GM19239 (cell line): ENCODE measurements around the gene BNIP3.

Experiments used
- DNase-seq: peaks from one replicate; pipeline ENCODE4 v3.0.0; 2011; ENCODE audit warnings: low spot score; ENCODE audit not compliant: insufficient read length
- FAIRE-seq: peaks from 2 replicates; lab custom pipeline; 2011; peaks lifted over from hg19 to GRCh38; lab: Jason Lieb, UNC

BNIP3 gene

DNA sequence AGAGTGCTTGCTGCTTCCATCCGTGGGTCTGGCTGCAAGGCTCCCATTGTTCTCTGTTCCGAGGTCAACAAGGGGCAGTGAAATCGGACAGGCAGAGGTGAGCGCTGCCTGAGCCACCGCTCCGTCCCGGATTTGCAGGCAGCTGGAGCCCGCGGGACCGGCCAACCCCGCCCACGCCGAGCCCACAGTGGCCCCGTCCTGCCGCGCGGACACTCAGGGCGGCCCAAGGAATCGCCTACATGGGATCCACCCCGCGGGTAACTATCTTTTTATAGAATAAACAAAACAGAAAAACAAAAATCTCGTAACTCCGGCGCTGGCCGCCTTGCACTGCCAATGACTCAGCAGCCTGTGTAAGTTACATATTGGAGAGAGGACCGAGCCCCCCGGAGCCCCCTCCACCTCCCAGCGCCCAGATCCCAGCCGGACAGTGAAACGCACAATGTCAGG is 1.9 kb downstream of the BNIP3 start:
- FAIRE-seq, result no peak
- DNase-seq, result no peak

DNA sequence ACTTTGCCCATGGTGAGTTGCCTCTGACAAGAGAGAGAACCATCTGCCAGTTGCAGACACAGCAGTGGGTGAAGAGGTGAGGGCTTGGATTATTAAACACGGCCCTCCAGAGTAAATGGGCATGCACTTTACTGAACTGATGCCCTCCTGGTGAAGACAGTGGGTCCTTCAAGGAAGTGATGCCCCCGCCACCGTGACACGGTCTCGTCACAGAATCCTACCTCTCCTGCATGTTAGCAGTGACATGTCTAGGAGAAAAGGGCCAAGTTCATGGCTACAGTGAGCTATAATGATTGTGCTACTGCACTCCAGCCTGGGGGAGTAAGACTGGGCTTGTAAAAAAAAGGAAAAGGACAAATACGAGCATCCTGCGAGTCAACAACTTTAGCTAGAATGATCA is 2.4 kb downstream of the BNIP3 start:
- FAIRE-seq (no peak), DNase-seq (no peak)

DNA sequence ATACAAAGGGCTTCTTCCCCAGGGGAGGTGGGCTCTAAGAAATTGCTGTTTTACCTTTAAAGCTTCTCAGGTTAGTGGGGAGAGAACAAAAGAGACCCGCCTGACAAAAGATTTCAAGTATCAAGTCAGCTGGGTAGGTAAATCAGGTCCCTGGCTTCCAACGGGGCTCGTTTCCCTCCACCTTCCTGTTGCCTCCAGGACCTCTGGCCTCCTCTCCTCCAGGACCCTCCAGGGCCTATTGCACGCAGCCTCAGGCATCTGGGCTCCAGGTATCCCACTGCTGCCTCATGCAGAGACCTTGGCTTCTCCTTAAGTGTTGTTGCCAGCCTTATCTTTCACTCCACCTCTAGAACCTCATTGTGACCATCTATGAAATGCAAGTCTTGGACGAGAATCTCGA is 2.9 kb downstream of the BNIP3 start:
- FAIRE-seq, result no peak
- DNase-seq, result no peak

DNA sequence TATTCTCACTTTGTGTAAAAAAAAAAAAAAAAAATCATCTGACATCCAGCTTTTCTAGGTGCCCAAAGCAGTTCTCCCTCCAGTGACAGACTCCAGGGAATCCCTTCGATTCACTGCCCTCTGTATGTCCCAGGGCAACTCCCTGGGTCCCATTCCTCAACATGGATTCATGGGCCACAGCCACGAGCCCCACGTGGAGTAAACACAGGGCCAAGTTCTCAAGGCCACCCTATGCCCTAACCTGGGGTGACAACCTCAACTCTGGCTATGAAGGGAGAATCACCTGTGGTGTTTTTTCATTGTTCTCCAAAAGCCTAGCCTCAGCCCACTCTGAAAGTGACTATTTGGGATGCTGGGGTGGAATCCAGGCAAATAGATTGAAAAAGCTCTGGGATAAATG is 3.4 kb downstream of the BNIP3 start:
- no peak for DNase-seq
- no peak for FAIRE-seq

DNA sequence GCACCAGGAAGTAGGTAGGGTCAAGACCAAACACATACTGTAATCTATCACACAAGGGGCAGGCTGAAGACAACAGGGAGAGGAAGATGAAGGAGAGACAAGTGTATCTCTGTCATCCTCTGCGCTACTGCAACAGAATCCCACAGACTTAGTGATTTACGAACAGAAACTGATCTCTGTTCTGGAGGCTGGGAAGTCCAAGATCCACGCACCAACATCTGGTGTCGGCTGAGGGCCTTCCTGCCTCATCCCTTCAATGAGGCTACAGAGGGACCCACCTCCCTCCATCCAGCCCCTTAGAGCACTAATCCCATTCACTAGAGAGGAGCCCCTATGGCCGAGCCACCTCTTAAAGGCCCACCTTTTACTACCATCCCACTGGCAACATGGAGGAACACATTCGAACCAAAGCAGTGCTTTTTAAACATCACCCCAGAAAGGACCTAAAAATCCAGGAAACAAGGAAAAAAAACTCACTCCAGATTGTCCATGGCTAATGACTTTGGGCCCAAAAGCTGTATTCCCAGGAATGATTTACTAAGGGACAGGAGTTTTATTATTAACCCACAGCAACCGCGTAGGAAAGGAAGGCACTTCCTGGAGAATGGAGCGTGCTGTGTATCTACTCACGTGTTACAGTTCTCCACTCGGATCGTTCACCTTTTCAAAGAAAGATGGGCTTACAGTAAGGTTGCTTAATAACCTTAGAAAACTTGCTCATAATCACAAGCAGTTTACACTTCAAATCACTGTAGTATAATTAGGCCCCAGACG is 4.2 kb downstream of the BNIP3 start:
- DNase-seq, result no peak
- no peak for FAIRE-seq

DNA sequence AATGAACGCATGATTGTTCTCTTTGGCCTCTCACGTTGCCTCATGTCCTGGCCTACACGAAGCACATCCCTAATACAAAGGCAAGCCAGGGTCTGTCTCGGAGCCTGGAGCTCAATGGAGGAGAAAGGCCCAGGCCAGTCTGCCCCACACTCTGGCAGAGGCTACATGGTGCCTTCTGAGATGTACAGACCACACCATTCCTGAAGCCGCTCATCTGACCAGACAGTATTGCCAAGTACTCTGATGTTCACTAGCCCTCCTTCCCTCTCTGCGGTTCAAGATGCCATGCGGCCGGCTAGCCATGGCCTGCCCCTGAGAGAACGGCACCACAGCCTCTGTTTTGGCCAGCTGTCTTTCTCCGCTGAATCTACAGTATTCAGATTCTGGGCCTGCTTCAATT is 5.9 kb downstream of the BNIP3 start:
- FAIRE-seq (no peak), DNase-seq (no peak)

DNA sequence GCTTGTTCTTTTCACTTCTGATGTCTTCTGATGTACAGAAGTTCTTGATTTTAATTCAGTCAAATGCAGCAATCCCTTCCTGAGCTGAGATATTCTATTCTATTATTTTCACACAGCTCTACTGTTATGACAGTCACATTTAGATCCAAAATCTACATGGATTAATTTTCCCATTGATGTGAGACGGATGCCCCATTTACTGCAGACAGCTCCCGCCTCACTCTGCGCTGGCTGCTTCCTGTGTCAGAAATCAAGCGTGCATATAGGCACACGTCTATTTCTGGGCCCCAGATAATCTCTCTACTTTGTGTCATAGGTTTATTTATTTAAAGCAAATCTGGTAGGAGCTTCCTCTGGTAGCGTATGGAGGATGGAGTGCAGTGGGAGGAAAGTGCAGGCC is 6.7 kb downstream of the BNIP3 start:
- DNase-seq (no peak), FAIRE-seq (no peak)

DNA sequence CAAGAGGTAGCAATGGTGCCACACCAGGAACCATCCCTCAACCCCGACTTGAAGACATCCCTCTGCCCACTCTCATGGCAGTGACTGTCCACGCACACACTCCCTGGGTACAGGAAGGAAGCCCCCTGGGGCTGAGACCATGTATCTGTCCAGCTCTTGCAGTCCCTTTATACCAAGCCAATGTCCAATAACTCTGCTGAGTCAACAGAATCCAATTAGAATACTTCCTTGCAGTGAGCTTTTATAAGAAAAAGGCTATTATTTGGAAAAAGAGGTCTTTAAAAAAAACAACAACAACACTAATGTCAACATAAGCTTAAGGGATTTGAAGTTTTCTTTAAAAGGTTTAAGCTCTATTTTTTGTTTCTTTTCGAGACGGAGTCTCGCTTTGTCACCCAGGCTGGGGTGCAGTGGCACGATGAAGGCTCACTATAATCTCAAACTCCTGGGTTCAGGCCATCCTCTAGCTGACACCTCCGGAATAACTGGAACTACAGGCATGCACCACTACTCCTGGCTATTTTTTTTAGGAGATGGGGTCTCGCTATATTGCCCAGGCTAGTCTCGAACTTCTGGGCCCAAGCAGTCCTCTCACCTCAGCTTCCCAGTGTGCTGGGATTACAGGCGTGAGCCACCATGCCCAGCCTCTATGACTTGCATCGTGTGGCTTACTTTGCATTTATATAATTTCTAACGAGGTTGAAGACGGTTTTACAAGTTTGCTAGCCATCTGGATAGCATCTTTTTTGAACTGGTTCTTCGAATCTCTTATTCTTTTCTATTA is 7.5 kb downstream of the BNIP3 start:
- DNase-seq, result no peak
- no peak for FAIRE-seq

DNA sequence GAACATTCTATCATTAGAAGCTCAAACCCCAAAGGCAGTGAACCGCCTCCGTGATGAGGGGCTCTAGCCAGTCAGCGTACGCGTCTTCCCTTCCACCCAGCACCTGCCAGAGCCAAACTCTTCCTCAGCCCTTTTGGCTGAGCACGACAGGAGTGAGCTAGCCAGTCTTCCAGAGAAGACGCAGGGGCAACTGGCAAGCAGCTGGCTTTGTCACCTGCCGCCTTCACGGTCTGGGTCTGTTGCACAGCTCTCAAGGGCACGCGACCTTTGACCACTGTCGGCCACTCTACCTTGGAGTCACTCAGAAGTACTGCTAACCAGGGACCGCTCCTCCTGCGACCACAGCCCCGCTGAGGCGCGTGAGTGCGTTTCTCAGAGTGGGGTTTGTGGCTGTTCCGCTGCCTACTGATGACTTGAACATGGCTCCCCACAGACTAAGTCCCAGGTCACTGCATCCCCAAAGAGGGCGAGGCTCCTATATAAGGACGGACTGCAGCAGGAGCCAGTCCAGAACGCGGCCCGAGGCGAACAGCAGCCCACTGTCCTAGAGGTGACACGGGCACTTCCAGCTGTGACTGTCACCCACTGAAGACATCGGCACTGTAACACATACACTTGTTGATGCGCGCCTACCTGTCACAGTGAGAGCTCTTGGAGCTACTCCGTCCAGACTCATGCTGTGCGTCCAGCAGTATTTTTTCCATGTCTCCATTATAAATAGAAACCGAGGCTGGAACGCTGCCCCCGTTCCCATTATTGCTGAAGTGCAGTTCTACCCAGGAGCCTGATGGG is 8.4 kb downstream of the BNIP3 start:
- no peak for FAIRE-seq
- DNase-seq, result no peak

DNA sequence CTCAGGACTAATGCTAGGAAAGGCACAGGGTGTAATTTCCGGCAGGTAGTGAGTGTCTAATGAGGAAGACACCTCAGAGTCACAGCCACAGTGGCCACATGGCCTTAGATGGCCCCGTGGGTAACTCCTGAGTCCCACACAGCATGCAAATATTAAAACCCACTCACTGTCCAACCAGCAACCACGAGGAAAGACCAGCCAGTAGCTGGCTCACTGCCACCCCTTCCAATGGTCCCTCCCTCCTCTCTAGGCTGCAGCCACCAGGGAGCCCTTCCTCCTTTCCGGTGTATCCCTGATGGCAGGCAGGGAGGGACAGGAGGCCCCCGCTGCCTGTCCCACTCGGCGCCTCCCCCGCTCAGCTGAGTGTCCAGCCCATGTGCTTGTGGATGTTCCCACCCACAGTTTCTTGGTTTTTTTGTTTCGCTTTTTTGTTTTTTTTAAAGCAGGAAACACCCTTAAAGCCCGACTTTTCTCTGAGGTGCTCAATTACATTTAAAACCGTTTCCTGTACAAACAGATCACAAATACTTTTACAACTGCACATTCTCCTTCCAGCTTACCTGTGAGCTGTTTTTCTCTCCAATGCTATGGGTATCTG is 9.2 kb downstream of the BNIP3 start:
- FAIRE-seq (no peak), DNase-seq (no peak)

DNA sequence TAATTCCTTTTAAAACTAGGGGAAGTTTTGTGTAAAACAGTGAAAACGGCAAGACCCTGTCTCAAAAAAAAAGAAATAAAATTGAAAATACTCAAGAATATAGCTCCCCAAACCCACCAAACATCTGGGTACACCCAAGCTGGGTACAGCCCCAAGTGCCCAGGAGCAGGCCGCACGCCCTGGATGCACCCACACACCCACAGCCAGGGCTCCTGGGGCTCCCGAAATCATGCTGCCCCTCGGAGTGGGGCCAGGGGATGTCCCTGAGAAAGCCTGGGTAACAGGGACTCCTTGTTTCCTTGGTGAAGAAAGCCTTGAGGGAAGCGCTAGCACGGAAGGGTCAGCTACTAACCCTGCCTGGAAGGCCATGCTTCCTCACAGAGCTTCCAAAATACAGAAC is 10.1 kb downstream of the BNIP3 start:
- DNase-seq (no peak), FAIRE-seq (no peak)

DNA sequence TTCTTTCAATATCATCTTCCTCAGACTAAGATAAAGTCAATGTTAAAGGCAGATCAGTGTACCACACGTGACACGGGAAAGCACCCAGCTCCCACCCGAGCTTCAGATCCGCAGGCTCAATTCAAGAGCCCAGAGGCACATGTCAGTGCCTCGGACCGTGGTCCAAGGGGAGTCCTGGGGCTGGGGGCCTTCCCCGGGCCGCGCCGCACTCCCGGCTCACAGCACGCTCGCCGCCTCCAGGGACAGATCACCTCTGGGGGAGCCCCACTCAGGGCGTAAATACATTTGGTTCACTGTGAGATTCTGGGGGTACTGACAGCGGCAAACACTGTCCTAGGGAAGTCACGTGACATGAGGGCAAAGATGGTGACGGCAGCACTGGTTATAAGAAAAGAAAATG is 10.8 kb downstream of the BNIP3 start:
- DNase-seq, result no peak
- no peak for FAIRE-seq

DNA sequence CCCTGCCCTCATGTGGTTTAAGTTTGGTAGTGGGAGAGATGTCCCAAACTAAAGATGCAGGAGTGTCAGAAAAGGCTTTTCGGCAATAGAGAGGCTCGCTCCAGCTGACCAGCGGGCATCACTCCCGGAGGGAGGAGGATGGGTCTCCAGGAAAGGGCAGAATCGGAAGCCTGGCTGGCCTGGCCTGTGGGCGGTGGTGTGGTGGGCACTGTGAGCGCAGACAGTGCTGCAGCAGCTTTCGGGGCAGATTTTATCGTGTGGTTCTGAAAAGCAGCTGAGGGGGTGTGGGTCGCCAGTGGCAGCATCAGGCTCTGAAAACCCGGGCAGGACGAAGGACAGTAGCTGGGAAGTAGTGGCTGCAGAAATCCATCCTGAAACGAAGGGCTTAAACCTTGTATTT is 12.8 kb downstream of the BNIP3 start:
- DNase-seq, result no peak

DNA sequence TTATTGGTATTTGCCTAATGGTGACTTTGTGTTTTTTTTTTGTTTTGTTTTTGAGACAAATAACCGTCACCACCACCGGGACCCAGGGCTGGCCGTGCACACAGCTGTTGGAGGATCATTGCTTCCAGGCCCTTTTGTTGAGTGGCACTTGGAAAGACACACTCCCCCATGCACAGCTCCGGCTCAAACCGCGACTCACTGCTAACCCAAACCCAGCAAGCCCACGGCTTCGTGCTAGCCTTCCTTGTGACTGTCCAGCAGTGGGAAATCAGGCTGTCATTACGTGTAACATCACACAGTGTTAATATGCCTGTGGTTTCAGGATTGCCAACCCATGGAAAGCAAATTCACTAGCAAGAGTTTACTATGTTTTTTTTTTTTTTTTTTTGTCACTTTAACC is 17.4 kb downstream of the BNIP3 start:
- FAIRE-seq, result no peak
- no peak for DNase-seq

More for the DNA sequence above, 12.8 kb downstream of the BNIP3 start:
- no peak for FAIRE-seq

DNA sequence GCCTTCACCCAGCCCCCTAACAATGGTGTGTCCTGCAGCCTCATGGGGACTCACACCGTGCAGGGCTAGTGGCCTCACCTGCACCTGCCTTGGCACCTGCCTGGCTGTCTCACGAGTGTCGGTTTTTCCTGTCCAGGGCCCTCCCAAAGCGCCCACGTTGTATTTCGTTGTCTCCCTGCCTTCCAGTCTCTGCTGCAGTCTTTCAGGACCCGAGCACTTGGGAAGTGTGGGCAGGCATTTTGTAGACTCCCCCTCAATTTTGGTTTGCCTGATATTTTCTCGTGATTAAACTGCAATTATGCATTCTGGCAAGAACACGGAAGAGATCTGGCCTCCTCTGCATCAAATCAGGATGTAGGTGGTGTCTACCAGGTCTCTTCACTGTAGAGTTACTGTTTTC is 17.9 kb downstream of the BNIP3 start:
- no peak for DNase-seq
- FAIRE-seq, result no peak

DNA sequence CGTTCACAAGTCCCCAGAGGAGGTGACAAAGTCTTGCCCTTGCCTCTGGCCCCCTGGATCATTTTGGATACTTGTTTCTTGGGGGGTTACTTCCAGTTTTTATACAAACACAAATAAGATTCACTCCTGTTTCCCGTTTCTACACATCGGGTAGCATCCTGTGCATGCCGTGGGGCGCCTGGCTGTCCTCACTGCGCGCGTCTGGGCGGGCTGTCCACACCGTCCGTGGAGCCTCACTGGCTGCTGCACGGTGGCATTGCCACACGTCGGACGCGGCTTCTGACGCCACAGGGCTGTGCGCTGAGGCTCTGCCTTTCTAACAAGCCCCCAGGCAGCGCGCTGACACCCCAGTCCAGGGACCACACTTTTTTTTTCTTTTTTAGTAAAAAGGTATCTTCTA is 18.4 kb downstream of the BNIP3 start:
- DNase-seq, result no peak

DNA sequence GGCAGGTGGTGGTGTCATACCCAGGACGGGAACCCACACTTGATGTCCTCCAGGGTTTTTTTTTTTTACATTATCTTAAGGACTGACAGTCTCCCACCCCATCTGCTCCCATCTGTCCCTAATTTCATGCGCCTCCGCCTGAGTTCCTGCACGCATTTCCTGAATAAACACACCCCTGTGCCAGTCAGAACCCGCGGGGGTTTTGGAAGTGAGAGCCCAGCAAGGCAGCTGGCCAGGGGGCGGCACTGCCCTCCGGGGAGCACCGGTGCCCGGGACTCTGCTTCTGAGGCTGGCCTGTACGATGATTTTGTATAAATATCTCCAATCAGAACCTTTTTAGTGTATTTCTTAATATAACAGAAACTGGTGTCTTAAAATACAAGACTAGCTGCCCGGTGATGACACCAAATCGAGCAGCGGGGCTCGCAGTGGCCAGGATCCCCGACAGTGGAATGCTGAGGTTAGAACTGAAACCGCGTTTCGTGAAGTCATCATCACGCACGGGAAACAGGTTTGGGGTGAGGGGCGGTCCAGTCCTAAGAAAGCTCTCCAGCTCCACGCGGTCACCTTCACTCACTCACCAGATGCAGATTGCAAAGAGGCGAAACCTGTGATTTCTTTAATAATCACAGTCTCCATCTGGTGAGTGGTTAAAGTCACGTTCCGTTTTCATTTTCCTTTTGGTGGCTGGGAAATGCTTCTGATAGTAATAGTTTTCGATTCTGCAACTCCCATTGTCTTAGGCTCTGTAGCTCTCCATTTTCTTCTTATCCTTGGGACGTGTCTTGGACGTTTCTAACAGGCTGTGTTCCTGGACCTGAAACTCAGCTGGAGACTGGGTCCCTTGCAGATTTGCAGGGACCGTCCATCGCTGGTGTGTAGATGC is 19.7 kb downstream of the BNIP3 start:
- no peak for FAIRE-seq
- DNase-seq, result no peak

More for the DNA sequence above, 18.4 kb downstream of the BNIP3 start:
- FAIRE-seq, result no peak

DNA sequence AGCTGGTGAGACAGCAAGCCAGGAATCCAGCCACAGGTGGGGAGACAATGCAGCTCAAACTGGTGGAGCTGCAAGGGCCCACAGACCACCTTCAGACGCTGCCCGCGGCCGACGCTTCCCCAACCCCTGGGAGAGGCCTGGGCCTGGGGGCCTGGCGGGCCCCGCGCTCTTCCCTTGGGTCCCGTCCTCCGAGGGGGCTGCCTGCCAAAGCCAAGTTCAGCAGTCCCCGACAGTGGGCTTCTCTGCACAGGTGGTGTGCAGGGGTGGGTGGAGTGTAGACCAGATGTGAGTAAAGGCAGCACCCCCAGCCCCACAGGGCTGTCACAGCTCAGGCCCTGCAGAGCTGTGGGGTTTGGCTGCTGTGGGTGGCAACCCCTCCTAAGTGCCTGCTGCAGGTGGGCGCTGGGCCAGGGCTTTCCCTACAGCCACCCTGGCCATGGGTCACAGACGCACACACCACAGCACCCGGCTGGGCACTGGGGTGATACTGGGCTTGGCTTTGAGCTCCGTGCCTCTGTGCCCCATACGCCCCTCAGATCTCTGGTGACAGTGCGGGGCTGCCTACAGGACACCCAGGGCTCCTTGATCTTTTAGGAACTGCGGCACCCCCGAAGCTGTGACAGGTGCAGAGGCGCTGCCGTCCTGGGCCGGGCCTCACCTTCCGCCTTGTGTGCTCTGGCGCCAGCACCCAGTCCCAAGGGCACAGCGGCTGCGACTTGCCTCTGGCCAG is 20.5 kb downstream of the BNIP3 start:
- DNase-seq (no peak), FAIRE-seq (no peak)

DNA sequence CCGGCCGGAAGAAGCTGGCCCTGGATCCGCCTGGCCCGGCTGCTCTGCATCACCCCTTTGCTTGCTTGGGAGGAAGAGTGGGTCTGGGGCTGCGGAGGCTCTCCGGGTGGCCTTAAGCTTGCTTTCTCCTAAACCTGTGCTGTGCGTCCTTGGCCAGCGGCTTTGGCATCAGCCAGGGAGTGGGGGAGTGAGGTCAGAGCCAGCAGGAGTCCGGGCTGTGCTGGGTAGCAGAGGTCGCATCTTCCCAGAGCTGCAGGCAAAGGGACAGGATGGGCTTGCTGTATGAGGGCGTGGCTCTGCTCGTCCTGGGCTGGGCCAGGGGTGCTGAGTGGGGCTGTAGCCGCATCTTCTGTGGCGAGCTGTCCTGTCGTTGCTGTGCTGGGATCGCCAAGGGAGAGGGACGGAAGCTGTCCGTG is 21.1 kb downstream of the BNIP3 start:
- FAIRE-seq (no peak), DNase-seq (no peak)
